ENCODE measurements around the gene MRPL23. TPM values are rescaled to one million over a fixed set of nuclear protein-coding genes. Genes with fewer than 3 reads are reported as not detected.

Gene MRPL23
- total RNA-seq, 2 experiments from 2014 or later = 115 to 119 TPM

- POLR2A ChIA-PET = no interaction called here
- Mint-ChIP-seq H3K9me3 (no peaks in the 10 kb centered on the region), H3K36me3 (no peaks in the 10 kb centered on the region), H3K27ac (no peak overlapping the region), H3K4me3 (no peak overlapping the region), H3K4me1 (ENCODE audit: low read depth) (no peaks in the 10 kb centered on the region), H3K27me3 (no peaks in the 10 kb centered on the region)
- intact Hi-C loops (cut with micrococcal nuclease) = no loop called here
- CTCF ChIA-PET = no interaction called here
- DNase-seq = no peak
These were observed 23.8 kb downstream of the MRPL23 start for GRCh38 chr11:1970956-1971355.

DNA sequence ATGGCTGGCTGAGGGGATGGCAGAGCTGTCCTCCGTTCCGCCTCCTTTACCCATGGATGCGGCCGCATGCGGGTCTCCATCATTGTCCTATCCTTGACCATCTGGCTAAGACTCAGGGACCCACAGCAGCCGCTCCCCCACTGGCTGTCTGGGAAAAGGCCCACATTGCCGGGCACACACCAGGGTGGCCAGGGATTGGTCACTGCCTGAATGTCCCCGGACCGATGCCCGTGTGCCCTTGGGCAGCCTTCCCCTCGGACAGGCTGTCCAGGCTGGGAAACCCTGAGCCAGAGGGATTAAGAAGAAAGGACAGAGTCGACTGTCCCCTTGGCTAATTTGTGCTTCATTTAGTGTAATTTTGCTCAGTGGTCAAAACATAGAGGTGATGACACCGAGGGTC, 28.1 kb downstream of the MRPL23 start:
- Mint-ChIP-seq H3K4me3 (no peak overlapping the region), H3K27ac (no peak overlapping the region), H3K27me3 (no peaks in the 10 kb centered on the region), H3K4me1 (ENCODE audit: low read depth) (no peaks in the 10 kb centered on the region), H3K36me3 (no peaks in the 10 kb centered on the region), H3K9me3 (no peaks in the 10 kb centered on the region)
- ChIA-PET CTCF (interaction anchor here (1.7 kb wide), 1 partner anchor 176 kb away, joined by 4 read pairs; no protein-coding TSS in a partner anchor), POLR2A (no interaction called here)
- intact Hi-C loops (cut with micrococcal nuclease) = no loop called here
- no peak for DNase-seq

GRCh38 chr11:1978720-1979473, 31.8 kb downstream of the MRPL23 start:
- intact Hi-C loops (cut with micrococcal nuclease) = no loop called here
- Mint-ChIP-seq H3K36me3 (no peaks in the 10 kb centered on the region), H3K4me3 (no peak overlapping the region), H3K4me1 (ENCODE audit: low read depth) (no peaks in the 10 kb centered on the region), H3K27me3 (no peaks in the 10 kb centered on the region), H3K27ac (no peak overlapping the region), H3K9me3 (no peaks in the 10 kb centered on the region)
- no peak for DNase-seq
- ChIA-PET POLR2A (no interaction called here), CTCF (interaction anchor here (0.7 kb wide), 1 partner anchor 172 kb away, joined by 5 read pairs; no protein-coding TSS in a partner anchor)

DNA sequence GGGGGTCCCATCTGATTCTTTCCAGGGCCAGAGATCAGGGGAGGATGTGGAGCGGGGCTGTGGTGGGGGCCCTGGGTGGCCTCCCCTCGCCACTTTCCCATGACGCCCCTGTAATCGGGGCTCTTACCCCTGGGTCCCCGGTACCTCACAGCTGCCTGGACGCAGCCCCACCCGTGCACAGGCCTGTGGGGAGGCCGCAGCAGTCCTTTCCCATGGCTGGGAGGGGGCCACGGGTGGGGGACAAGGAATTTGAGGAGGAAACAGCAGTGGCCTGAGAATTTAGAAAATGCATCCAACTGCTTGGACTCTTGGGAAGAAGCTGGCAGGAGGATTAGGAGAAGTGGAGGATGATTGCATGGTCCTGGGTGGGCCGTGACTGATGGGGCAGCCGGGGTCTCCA, 32.5 kb downstream of the MRPL23 start:
- Mint-ChIP-seq H3K4me1 (ENCODE audit: low read depth) (no peaks in the 10 kb centered on the region), H3K9me3 (no peaks in the 10 kb centered on the region), H3K36me3 (no peaks in the 10 kb centered on the region), H3K27ac (no peak overlapping the region), H3K27me3 (no peaks in the 10 kb centered on the region), H3K4me3 (no peak overlapping the region)
- CTCF ChIA-PET = interaction anchor here (0.6 kb wide), 1 partner anchor 1129 kb away, joined by 5 read pairs; no protein-coding TSS in a partner anchor
- POLR2A ChIA-PET = no interaction called here
- DNase-seq = no peak
- intact Hi-C loops (cut with micrococcal nuclease) = no loop called here

GRCh38 chr11:1982873-1983600, 35.9 kb downstream of the MRPL23 start:
- POLR2A ChIA-PET = no interaction called here
- Mint-ChIP-seq H3K27me3 (no peaks in the 10 kb centered on the region), H3K9me3 (no peaks in the 10 kb centered on the region), H3K36me3 (no peaks in the 10 kb centered on the region), H3K4me1 (ENCODE audit: low read depth) (no peaks in the 10 kb centered on the region), H3K4me3 (no peak overlapping the region), H3K27ac (no peak overlapping the region)
- CTCF ChIA-PET = no interaction called here
- intact Hi-C loops (cut with micrococcal nuclease) = no loop called here
- no peak for DNase-seq

- H3K9me3 Mint-ChIP-seq = no peaks in the 10 kb centered on the region
- no peak overlapping the region for H3K4me3 Mint-ChIP-seq
- no peak overlapping the region for H3K27ac Mint-ChIP-seq
- POLR2A ChIA-PET = no interaction called here
- intact Hi-C loops (cut with micrococcal nuclease) = no loop called here
- CTCF ChIA-PET = no interaction called here
- no peak for DNase-seq
- no peaks in the 10 kb centered on the region for H3K4me1 Mint-ChIP-seq (ENCODE audit: low read depth)
- H3K36me3 Mint-ChIP-seq = no peaks in the 10 kb centered on the region
- no peaks in the 10 kb centered on the region for H3K27me3 Mint-ChIP-seq
These were observed 36.4 kb downstream of the MRPL23 start for GRCh38 chr11:1983601-1983961.

- Mint-ChIP-seq H3K27ac (no peak overlapping the region), H3K9me3 (no peaks in the 10 kb centered on the region), H3K36me3 (no peaks in the 10 kb centered on the region), H3K4me3 (no peak overlapping the region), H3K4me1 (ENCODE audit: low read depth) (no peaks in the 10 kb centered on the region), H3K27me3 (no peaks in the 10 kb centered on the region)
- ChIA-PET POLR2A (no interaction called here), CTCF (no interaction called here)
- intact Hi-C loops (cut with micrococcal nuclease) = no loop called here
- DNase-seq = no peak
These were observed 39.9 kb downstream of the MRPL23 start for GRCh38 chr11:1987024-1987423.

DNA sequence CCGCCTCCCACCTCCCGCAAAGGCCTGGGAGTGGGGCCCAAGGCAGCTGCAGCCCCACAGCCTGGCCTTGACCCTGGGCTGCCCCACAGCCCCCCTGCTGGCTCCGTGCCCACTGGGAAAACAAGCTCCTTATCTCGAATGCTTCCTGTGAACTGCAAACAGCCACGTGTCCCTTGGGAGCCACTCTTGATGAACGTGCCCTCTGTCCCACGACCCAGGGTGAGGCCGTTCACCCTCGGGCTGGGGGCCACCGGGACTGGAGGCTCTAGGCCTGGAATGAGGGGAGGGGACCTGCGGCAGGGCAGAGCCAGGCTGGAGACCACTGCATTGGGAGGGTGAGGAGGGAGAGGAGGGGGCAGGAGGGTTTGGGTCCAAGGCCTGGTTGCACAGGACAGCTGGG, 41.0 kb downstream of the MRPL23 start:
- Mint-ChIP-seq H3K36me3 (no peaks in the 10 kb centered on the region), H3K27ac (no peak overlapping the region), H3K4me3 (no peak overlapping the region), H3K9me3 (no peaks in the 10 kb centered on the region), H3K27me3 (no peaks in the 10 kb centered on the region), H3K4me1 (ENCODE audit: low read depth) (no peaks in the 10 kb centered on the region)
- no peak for DNase-seq
- ChIA-PET POLR2A (no interaction called here), CTCF (interaction anchor here (0.9 kb wide), 1 partner anchor 155 kb away, joined by 3 read pairs; no protein-coding TSS in a partner anchor)
- intact Hi-C loops (cut with micrococcal nuclease) = no loop called here

DNA sequence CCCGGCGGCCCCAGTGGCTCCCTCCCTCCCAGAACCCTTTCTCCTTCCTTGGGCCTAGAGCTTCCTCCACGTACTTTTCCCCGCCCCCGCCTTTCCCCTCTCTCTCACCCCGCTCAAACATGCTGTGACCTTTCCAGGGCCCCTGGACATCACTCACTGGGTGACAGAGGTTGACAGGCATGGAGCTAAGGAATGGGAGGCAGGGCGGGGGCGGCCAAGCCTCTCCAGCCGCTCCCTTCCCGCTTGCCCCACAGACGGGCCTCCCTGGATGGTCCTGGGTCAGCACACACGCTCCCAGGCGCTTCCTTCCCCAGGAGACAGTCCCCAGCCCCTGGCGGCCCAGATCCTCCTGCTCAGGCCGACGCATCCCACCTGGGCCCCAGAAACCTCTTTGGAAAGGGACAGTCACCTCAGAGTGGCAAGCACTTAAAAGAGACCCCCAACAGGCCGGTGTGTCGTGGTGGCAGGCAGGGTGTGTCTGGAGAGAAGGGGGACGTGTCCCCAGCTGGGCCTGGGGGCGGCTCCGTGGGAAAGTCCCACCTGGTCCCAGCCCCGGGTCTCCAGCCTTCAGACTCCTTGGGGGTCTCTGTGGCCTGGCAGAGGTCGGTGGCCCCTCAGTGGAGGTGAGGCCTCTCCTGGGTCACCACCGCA, 41.7 kb downstream of the MRPL23 start:
- no peak overlapping the region for H3K27ac Mint-ChIP-seq
- H3K27me3 Mint-ChIP-seq = no peaks in the 10 kb centered on the region
- no peak for DNase-seq
- H3K9me3 Mint-ChIP-seq = no peaks in the 10 kb centered on the region
- no peak overlapping the region for H3K4me3 Mint-ChIP-seq
- intact Hi-C loops (cut with micrococcal nuclease) = no loop called here
- no peaks in the 10 kb centered on the region for H3K36me3 Mint-ChIP-seq
- CTCF ChIA-PET = interaction anchor here (0.9 kb wide), 1 partner anchor 156 kb away, joined by 3 read pairs; no protein-coding TSS in a partner anchor
- POLR2A ChIA-PET = no interaction called here
- H3K4me1 Mint-ChIP-seq (ENCODE audit: low read depth) = no peaks in the 10 kb centered on the region

DNA sequence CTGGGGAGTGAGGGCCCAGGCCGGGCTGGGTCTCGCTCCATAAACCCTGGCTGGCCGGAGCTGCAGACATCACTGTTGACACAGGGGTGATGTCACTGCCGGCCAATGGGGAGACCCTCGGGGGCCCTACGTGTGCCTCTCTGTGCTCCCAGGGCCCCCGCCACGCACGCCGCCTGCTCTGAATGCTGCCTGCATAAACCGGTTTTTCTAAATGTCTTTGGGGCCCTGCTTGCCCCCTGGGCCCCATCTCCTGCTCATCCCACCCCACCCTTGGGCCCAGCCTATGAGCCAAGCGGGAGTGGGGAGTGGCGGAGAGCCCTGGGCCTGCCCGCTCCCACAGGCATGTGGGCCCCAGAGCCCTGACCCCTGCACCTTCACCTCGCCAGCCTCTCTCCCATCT, 42.8 kb downstream of the MRPL23 start:
- no peak overlapping the region for H3K4me3 Mint-ChIP-seq
- no peaks in the 10 kb centered on the region for H3K27me3 Mint-ChIP-seq
- intact Hi-C loops (cut with micrococcal nuclease) = no loop called here
- ChIA-PET POLR2A (no interaction called here), CTCF (interaction anchor here (1.4 kb wide), 1 partner anchor 296 kb away, joined by 3 read pairs; no protein-coding TSS in a partner anchor)
- H3K9me3 Mint-ChIP-seq = no peaks in the 10 kb centered on the region
- H3K36me3 Mint-ChIP-seq = no peaks in the 10 kb centered on the region
- no peaks in the 10 kb centered on the region for H3K4me1 Mint-ChIP-seq (ENCODE audit: low read depth)
- no peak overlapping the region for H3K27ac Mint-ChIP-seq
- DNase-seq = no peak

DNA sequence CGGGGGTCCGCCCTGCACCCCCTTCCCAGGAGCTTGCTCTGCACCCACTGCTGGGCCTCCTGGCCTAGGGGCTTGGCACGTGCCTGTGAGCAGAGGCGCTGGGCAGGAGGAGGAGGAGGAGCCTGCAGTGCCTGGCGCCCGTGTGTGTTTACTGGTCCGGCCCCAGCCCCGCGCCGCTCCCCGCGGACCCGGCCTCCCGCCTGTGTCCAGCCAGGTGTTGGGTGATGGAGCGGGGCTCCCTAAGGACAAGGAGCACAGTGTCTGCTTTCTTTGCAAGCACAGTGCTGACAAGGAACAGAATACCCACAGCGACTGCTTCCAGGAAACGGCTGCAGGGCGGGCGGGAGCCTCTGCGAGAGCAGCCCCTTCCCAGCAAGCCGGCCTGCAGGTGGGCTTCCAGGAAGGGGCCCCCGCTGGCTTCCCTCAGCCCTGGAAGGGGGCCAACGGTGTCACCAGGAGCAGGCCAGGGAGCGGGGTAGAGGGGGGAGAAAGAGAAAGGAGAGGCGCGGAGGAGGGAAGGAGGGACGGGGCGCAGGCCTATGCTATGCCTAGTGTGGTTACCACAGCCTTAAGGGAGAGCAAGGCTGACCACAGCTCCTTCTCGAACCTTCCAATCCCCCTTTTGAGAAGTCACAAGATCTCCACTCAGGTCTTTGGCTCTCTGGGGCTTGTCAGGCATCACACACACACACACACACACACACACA, 43.9 kb downstream of the MRPL23 start:
- no peaks in the 10 kb centered on the region for H3K4me1 Mint-ChIP-seq (ENCODE audit: low read depth)
- no peaks in the 10 kb centered on the region for H3K27me3 Mint-ChIP-seq
- no peaks in the 10 kb centered on the region for H3K36me3 Mint-ChIP-seq
- no peak for DNase-seq
- no peak overlapping the region for H3K27ac Mint-ChIP-seq
- POLR2A ChIA-PET = no interaction called here
- no peak overlapping the region for H3K4me3 Mint-ChIP-seq
- intact Hi-C loops (cut with micrococcal nuclease) = no loop called here
- H3K9me3 Mint-ChIP-seq = no peaks in the 10 kb centered on the region
- CTCF ChIA-PET = interaction anchor here (1.4 kb wide), 1 partner anchor 297 kb away, joined by 3 read pairs; no protein-coding TSS in a partner anchor

- intact Hi-C loops (cut with micrococcal nuclease) = no loop called here
These were observed 45.0 kb downstream of the MRPL23 start for GRCh38 chr11:1992111-1992510.

More at GRCh38 chr11:1992111-1992510, 45.0 kb downstream of the MRPL23 start:
- H3K9me3 Mint-ChIP-seq = no peaks in the 10 kb centered on the region
- ChIA-PET POLR2A (no interaction called here), CTCF (interaction anchor here (1.0 kb wide), 1 partner anchor 156 kb away, joined by 3 read pairs; no protein-coding TSS in a partner anchor)
- no peaks in the 10 kb centered on the region for H3K36me3 Mint-ChIP-seq
- DNase-seq = no peak
- H3K4me1 Mint-ChIP-seq (ENCODE audit: low read depth) = no peaks in the 10 kb centered on the region
- no peak overlapping the region for H3K27ac Mint-ChIP-seq
- H3K4me3 Mint-ChIP-seq = no peak overlapping the region
- no peaks in the 10 kb centered on the region for H3K27me3 Mint-ChIP-seq
